Ecto neural progenitor cell (in vitro differentiated cells): ENCODE measurements around the gene DNMT3A.
A peak's percentile ranks its signal among the peaks of the same experiment; 100 is the strongest.
"Not testable (repeated sequence)": the region's sequence is repeated elsewhere in the genome, so short reads cannot be mapped to it uniquely, and the experiment has no call there.

Experiments used
- DNase-seq: peaks from one replicate; pipeline ENCODE4 v3.0.0-alpha.2; 2018; ENCODE audit warnings: low spot score

The DNMT3A gene

DNA sequence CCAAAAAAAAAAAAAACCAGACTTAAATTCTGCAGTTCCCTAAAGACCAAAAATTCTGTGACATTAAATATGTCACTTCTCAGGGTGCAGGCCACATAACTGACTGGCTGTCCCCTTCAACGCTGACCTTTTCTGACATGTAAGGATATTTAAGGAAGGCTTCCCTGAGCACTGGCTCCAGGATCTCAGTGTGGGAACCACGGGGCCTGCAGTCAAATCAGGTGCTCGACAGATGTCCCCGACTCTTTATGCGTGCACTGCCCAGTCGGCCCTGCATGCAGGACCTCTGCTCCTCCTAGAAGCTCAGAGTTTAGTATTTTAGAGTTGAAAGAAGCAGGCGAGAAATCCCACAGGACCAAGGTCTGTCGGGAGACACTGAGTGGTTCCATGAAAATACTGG is 104.0 kb downstream of the DNMT3A start:
- DNase-seq: no peak

GRCh38 chr2:25236736-25237135 is 105.0 kb downstream of the DNMT3A start:
- DNase-seq: no peak

DNA sequence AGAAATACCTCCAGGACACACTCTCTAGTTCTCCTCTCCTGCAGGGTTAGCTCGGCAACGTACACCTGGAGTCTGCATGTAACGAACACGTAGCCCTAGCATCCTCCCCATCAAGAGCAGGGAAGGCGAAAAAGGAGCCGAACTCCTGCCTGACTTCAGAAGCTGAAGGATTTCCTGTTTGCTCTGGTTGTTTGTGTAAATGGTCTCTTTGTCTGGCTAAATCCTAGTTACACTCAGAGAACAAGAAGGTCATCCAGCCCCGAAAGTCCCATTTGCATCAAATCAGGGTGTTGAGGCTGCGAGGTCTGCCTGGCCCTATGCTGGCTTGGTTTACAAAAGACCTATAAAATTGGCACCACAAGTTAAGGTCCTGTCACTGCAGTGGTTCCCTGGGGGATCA is 107.0 kb downstream of the DNMT3A start:
- DNase-seq: no peak

DNA sequence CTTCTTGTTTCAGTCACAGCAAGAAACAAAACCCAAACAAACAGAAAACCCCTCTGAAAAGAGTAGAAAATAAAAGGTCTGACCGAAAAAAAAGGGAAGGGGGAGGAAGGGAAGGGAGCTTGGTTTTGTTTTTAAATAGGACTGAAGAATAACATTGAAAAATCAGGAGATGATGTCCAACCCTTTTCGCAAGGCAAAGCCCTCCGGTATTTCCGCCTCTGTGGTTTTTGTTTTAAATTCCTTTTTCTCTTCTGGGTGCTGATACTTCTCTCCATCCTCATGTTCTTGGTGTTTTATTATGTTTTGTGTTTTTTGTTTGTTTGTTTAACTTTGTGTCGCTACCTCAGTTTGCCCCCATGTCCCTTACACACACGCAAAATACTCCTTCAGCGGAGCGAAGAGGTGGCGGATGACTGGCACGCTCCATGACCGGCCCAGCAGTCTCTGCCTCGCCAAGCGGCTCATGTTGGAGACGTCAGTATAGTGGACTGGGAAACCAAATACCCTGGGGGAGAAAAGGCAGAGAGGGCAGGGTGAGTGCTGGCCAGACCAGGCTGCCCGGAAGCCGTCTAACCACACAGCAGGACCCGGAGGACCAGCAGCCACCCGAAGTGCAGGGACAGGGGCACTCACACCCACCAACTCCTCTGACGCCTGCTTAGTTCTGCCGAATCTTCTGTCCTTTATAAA is 107.7 kb downstream of the DNMT3A start:
- no peak for DNase-seq

DNA sequence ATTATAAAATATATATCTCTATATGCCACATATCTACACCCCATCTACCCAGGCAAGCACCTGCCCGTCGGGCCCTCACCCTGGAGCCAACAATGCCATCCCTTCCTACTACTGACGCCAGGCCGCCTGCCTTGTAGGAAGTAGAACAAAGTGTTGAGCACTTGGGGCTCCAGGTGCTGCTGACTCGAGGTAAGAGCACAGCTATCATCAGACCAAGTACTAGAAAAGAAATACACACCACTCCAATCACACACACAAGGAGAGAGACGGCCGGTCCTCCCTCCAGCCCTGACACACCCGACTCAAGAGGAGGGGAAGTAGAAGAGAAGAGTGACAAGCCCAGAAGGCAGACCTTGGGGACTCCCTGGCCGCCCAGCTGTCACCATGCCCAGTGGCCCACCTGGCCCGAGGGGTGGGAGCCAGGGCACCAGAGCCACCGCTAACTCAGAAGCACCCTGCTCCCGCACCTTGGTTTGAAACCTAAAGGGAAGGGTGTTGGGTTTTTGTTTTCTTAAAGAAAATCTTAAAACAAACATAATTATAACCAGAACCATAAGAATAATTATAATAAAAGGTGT is 109.4 kb downstream of the DNMT3A start:
- DNase-seq: no peak

DNA sequence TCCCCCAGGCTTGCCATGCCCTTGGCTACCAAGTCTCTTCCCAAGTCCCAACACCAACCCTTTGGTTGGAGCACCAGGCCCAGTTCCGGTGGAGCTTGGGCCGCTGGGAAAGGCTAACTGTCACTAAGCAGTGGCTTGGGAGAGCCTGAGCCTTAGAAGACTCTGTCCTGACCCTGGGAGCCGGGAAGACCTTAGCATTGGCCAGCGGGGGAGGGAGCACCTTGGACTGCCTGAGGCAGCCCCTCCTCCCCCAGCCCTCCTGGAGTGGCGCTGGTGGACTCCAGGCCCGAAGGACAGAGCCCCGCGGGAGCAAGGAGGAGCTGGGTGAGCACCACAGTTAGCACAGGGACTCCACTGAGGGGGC is 110.8 kb downstream of the DNMT3A start:
- DNase-seq: no peak

GRCh38 chr2:25230198-25230947 is 111.4 kb downstream of the DNMT3A start:
- no peak for DNase-seq

- DNase-seq: no peak
Observed at GRCh38 chr2:25229279-25230197, 112.2 kb downstream of the DNMT3A start.

DNA sequence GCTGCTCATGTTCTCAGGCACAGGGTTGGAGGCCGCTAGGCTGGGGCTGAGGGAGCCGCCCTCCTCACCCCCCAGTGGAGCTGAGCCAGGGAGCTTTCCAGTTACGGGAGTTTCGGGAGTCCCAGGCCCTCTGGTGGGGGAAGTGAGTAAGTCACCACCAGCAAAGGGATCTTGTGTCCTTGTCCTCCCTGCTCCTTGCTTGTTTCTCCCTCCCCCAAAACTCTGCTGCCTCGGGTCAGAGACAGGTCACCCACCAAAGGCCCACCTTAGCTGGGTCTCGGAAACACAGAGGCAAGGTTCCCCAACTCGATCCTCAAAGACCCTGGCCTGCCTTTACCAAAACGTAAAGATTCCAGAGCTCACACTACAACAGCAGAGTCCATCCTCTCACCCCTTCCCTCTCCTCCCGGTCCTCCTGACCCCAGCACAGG is 112.9 kb downstream of the DNMT3A start:
- DNase-seq: peak; percentile 85

DNA sequence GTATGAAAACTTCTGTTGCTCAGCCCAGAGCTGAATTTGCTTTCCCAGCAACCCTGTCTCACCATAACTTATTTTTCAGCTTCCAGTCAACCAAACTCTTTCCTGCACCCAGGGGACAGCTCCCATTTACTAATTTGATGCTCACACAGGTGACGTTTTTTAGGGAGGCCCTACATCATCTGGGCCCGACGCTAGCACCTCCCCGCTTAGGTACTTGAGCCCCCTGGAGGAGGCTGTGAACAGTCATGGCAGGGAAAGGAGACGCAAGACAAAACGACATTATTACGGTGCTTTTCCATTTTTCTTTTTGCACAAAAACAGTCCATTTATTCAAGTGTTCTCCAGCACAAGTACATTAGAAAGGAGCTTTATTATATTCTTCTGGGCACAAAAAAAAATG is 114.1 kb downstream of the DNMT3A start:
- no peak for DNase-seq

DNA sequence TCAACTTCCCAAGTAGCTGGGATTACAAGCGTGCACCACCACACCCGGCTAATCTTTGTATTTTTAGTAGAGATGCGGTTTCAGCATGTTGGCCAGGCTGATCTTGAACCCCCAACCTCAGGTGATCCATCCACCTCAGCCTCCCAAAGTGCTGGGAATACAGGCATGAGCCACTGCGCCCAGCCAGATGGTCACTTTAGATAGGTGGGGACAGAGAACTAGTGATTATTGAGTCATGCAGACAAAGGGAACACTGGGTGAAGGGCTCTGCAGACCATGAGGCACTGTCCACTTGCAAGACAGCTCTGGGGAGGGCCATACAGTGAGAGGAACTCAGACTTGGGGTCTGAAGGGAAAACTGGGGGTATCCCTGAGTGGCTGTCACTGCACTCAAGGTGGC is 114.9 kb downstream of the DNMT3A start:
- no peak for DNase-seq

DNA sequence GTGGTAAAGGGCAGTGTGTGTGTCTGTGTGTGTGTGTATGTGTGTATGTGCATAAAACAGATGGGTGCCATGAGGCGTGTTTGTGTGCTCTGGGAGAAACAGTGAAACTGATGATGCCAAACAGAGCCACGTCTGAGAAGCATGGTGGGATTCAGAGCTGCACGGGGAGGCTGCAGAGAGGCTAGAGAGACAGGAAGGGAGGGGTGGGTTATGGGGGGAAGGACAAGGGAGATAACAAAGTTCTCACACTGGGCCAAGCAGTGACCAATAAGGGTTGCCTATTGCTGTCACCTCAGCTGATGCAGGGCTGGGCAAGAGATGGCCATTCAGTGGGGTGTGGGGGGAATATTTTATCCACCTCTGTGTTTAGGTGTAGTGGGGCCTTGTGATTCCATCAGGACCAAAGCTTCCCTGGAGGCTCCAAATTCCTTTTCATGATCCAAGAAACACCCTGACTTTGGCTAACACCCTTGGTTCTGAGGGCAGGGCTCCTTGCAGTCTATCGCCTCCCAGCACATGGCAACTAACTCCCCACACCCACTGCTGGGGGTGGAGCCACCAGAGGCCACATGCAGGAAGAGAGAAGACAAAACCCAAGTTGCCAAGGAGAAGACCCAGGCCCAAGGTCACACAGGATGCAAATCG is 119.1 kb downstream of the DNMT3A start:
- no peak for DNase-seq

GRCh38 chr2:25221579-25221978 is 120.1 kb downstream of the DNMT3A start:
- DNase-seq: no peak

DNA sequence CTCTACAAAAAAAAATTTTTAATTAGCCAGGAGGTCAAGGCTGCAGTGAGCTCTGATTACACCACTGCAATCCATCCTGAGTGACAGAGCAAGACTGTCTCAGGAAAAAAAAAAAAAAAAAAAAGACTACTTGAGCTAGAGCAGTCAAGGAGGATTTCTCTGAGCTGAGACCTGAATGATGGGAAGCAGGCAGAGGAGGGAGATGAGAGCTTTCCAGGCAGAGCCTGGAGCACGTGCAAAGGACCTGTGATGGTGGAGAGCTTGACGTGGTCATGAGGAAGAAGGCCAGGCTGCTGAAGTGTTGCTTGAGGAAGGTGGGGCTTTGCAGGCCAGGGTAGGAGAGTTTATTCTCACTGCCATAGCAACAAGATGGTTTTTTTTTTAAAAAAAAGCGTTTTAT is 121.4 kb downstream of the DNMT3A start:
- DNase-seq: no peak

DNA sequence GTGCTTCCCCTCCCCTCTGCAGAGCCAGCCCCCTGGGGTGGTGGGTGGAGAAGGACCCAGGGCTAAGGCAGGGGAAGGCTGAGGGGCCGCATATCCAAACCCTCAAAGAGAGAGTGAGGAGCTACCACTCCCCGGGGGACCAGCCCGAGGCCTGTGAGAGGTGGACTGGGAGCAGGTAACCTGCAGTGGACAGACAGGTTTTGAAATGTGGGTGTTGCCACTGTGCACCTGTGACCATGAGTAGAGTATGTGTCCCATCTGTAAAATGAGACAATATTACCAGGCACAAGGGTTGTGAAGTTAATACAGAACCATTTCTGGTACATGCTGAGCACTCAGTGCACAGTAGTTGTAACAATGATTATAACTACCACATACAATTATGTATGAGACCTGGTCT is 122.1 kb downstream of the DNMT3A start:
- DNase-seq: no peak

DNA sequence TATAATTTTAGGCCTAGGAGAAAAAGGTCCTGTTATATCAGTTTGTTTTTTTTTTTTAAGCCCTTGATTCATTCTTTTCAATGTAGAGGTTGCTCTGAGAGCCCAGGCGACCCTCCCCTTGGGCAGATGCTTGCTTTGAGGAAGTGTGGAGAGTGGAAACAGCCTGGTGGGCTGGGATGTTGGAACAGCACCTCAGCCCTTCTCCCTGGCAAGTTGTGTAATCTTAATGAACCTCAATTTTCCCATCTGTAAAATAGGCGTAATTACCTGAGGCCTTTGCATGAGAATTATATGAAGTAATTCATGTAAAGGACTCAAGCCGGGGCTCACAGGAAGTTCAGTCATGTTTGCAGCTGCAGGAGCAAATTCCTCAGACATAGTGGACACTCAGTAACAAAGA is 123.6 kb downstream of the DNMT3A start:
- DNase-seq: no peak

DNA sequence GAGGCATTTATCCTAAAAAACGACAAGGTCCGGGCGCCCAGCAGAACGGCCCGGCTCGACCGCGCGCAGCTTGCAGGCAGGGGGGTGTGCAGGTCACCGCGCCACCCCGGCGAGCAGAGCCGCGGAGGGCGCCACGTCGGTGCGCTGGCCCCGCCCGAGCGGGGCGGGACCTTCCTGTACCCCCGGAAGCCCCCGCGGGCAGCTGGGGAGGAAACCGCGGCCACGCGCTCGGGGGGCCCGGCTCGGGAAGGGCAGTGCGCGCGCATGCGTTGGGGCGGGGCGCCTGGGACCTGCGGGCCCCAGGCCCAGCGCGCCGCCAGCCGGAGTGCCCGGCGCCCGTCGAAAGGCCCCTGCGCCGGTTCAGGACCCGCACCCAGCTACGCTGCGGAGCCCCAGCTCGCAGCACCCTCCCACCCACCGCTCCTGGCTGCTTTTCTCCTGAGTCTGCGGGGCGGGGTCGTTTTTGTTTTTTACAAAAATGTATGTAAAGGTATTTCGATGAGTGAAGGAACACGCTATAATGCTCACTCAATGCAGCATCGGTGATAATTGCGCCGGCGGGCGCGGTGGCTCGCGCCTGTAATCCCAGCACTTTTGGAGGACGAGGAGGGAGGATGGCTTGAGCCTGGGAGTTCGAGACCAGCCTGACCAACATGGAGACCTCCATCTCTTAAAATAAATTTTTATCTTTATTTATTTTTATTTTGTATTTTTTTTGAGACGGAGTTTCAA is 125.6 kb downstream of the DNMT3A start:
- DNase-seq: peak; percentile 83

GRCh38 chr2:25215232-25215631 is 126.5 kb downstream of the DNMT3A start:
- DNase-seq: no peak

DNA sequence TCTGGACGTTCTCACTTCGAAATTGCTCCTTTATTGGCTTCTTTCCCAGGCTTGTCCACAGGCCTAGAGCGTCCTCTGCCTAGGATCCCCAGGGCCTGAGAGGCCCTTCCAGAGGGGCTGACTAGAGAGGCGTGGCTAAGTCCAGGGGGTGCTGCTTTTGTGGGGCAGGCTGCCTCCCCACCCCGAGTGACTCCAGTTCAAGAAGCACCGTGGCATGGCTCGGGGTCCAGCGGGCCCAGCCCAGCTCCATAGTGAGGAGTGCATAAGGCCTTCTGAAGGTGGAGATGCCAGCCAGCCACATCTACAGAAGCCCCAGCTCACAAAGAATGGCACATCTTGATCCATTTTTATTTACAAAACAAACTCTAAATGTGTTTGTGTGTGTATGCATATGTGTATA is 128.5 kb downstream of the DNMT3A start:
- no peak for DNase-seq

GRCh38 chr2:25210923-25211322 is 130.8 kb downstream of the DNMT3A start:
- DNase-seq: not testable (repeated sequence)

DNA sequence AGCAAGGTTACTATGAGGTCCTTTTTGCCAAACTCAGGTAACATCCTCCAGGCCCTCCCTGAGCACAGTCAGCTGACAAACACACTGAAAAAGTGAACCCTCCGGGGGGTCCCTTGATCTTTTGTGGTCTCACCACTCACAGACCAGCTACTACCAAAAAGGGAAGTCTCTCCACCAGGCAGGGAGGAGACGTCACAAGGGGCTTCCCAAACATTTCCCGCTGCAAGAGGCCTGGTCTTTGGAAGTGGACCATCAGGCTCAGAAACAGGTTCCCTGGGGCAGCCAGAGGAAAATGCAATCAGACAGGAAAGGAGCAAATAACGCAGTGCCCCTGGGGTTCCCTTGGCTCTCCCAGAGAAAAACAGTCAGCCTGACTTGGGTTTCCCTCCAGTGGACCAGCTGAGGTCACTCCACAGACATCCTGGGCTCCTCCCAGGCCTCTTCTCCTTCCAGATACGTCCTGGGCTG is 134.6 kb downstream of the DNMT3A start:
- no peak for DNase-seq
